SKM-1 (cell line): ENCODE data around the gene CEP72.

ENCODE experiments used
- DNase-seq: peaks from one replicate; lab custom pipeline; 2025; ENCODE audit not compliant: unreplicated experiment; lab: John Stamatoyannopoulos, UW

CEP72 gene

DNA sequence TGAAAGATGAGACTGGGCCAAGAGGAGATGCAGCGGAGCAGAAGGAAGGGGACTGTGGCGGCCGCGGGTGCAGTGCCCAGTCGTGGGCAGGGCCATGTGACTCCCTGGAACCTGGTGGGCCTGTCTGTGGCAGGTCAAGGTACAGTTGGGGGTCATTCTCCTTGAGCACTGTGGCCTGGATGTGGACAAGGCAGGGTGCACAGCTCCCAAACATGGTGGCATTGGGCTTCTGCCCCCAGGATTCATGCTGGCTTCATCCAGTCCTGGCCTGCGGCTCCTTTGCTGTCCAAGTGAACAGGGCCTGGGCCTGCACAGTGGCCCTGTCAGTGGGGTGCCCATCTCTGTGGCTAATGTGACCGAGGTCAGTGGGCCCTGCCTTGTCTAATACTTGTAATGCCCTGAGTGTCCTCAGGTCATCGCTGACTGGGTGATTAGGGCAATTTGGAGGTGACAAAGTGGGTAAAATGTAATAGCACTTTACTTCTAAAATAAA lies 39.9 kb downstream of the CEP72 start:
- DNase-seq, result no peak

- DNase-seq, result no peak
Observed at GRCh38 chr5:652773-653350, 40.7 kb downstream of the CEP72 start.

- DNase-seq, result no peak
Observed at GRCh38 chr5:654071-654778, 42.1 kb downstream of the CEP72 start.

DNA sequence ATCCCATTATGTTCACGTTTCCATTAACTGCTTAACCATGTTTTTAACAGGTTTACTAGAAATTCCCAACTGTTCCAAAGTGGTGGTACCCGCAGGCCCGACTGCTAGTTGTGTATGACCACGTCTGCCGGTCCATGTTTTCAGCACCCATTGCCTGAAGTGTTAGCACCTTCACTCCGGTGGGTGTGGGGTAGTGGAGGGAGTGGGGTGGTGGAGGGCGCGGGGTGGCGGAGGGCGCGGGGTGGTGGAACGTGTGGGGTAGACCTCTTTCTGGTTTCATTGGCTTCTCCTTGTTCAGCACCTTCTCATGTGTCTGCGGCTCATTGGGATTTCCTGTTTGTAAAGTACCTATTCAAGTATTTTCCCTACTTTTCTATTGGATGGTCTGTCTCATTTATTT lies 43.3 kb downstream of the CEP72 start:
- DNase-seq, result no peak

DNA sequence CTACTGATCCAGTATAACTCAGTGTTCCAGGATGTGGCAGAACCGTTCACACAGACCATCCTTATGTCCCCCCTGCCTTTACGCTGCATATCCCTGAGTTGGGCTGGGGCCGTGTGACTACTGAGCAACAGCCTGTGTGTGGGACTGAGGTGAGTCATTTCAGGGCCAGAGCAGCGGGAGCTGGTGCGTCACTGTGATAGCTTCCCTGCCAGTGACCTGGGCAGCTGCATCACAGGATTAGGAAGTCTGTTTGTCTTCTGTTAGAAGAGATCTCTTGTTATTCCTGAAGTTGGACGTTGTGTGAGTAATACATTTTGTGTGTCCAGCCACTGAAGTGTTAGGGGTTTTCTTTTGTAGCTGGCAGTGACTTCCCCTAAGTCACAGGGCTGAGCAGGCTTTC lies 45.4 kb downstream of the CEP72 start:
- DNase-seq, result no peak

- no peak for DNase-seq
Observed at GRCh38 chr5:658103-658502, 46.0 kb downstream of the CEP72 start.

- DNase-seq, result no peak
Observed at GRCh38 chr5:659496-660263, 47.5 kb downstream of the CEP72 start.

DNA sequence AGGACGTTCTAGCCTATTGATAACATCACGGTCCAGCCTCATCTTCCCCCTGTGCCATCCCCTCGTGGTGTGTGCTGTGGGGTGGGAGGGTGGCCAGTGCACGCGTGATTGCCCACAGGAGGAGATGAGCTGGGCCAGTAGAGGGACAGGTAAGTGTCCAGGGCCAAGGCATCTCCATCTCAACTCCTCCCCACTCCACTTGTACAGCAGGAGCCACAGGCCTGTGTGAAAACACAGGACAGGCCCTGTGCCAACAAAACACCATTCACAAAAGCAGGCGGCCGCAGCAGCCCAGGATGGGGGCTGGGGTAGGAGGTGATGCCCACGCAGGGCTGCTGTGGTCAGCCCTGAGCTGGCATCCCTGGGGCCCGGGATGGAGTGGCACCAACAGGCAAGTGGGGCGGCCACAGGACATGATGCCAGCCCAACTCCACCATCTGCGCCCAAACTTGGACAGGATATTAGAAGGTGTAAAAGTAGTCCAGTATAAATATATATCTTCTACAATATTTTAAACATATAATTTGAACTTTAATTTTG lies 48.4 kb downstream of the CEP72 start:
- no peak for DNase-seq

- DNase-seq, result no peak
Observed at GRCh38 chr5:661891-662750, 50.0 kb downstream of the CEP72 start.

DNA sequence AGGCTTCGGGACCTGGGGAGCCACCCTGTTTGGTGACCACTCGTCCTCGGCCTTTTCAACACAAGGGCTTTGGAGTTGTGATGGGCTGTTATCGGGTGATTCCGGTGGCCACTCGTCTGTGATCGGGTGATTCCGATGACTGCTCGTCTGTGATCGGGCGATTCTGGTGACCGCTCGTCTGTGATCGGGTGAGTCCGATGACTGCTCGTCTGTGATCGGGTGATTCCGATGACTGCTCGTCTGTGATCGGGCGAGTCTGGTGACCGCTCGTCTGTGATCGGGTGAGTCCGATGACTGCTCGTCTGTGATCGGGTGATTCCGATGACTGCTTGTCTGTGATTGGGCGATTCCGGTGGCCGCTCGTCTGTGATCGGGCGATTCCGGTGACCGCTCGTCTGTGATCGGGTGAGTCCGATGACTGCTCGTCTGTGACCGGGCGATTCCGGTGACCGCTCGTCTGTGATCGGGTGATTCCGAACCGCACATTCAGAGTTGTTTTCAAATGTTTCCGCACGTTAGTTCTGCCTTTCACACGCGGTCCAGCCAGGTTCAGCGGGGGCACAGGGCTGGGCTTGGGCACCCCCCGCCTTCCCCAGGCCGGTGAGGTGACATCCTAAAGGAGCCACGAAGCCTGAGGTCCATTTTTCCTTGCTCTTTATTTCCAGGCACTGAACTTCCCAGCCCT lies 50.8 kb downstream of the CEP72 start:
- no peak for DNase-seq

- no peak for DNase-seq
Observed at GRCh38 chr5:663436-664342, 51.5 kb downstream of the CEP72 start.

GRCh38 chr5:664343-664993 lies 52.3 kb downstream of the CEP72 start:
- no peak for DNase-seq

DNA sequence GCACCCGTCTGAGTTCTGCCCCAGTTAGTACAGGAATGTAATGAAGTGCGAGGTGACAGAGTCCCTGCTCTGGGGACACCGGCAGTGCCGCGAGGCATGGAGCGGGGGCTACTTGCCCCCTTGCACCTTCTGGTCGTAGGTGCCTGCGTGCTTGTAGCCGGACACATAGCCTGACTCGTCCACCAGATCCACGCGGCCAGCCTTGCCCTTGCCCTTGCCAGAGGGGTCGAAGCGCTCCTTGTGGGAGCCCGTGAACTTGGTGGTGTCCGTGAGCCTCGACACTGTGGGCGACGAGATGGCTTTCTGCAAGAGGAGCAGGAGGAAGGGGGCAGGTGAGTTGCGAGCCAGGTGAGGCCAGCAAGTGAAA lies 52.8 kb downstream of the CEP72 start:
- no peak for DNase-seq

- DNase-seq, result no peak
Observed at GRCh38 chr5:665541-665955, 53.4 kb downstream of the CEP72 start.

GRCh38 chr5:665956-666711 lies 54.0 kb downstream of the CEP72 start:
- no peak for DNase-seq

- DNase-seq, result no peak
Observed at GRCh38 chr5:666816-667498, 54.8 kb downstream of the CEP72 start.

DNA sequence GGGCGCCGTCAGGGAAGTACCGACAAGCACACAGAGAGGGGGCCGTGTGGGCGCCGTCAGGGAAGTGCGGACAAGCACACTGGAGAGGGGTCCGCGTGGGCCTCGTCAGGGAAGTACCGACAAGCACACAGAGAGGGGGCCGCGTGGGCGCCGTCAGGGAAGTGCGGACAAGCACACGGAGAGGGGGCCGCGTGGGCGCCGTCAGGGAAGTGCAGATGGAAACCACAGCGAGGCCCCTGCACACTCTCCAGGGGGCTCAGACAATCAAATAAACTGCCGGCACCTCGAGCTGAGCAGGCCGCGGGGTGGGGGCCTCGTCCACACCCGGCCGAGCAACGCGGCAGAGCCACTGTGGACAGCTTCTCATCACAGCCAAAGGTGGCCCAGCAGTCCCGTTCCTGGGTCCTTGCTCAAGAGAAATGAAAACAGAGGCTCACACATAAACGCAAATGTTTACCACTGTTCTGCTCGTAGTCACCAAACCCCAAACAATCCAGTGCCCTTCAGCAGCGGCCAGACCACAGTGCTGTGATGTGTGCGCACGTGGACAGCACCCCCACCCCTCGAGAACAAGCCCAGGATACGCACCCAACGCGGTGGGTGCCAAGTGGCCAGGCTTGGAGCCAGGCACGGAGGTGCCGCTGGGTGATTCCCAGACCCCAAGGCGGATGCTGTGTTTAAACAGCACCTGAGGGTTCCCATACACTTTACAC lies 56.3 kb downstream of the CEP72 start:
- DNase-seq, result no peak
